Hypothalamus (tissue), 51 donors: ENCODE results near the gene PRPSAP2.
"Not testable (repeated sequence)": the region's sequence is repeated elsewhere in the genome, so short reads cannot be mapped to it uniquely, and the experiment has no call there.

ENCODE experiments used
- DNase-seq, 51 donors: peaks; one replicate each; lab custom pipeline; 2025; lab: John Stamatoyannopoulos, UW

PRPSAP2 gene, protein sequence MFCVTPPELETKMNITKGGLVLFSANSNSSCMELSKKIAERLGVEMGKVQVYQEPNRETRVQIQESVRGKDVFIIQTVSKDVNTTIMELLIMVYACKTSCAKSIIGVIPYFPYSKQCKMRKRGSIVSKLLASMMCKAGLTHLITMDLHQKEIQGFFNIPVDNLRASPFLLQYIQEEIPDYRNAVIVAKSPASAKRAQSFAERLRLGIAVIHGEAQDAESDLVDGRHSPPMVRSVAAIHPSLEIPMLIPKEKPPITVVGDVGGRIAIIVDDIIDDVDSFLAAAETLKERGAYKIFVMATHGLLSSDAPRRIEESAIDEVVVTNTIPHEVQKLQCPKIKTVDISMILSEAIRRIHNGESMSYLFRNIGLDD

DNA sequence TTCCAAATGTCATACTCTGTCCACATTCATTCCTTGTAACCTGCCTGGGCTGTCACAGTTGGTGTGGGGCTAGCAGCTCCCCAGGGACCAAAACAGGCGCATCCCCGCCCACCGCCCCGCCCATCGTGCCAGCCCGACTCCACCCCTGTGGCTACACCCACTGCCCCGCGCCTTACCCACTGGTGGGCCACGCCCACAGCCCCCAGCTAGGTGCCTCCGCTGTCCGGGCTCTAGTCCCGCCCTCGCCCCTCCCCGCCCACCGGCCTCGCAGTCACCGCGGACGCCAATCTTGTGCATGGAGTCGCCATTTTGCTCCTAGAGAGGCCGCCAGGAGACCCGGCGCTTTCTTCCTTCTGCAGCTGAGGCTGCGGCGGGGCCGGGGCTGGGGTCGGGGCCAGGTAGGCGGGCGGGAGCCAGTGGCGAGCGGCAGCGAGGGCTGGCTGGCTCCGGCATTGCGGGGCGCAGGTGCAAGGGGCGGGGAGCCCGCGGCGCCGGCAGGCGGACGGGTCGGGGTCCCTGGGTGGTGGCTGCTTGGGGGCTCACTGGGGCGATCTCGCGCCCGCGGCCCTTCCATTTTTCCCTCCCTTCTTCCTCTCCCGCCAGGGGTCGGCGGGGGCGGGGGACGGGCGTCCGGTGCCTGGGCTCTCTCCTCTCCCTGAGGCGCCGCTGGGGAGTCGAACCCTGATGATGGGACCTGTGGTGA, at the start of gene PRPSAP2:
PRPSAP2 (plus strand) TSS at position 268 of the 703 bp plus-strand sequence. CDS start 7,703 bp downstream, outside the sequence.
- DNase-seq: peak; percentile 45 to 99 (median 94)

DNA sequence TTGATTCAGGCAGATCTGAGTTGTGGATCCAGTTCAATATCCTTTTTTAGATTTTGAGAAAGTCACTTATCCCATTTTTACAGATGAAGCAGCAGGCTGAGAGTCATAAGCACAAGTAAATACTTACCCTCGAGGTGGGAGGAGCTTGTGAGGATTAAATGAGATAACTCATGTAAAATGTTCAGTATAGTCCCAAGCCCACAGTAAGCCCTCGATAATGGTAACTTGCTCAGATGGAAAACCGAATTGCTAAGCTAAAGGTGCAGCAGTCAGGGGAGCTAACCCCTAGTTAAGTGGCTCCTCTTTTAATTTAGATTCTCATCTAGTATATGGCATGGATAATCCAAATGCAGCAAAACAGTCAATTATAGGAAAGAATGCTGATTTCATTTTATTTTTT, 42.0 kb upstream of the PRPSAP2 start:
- not testable (repeated sequence) for DNase-seq

DNA sequence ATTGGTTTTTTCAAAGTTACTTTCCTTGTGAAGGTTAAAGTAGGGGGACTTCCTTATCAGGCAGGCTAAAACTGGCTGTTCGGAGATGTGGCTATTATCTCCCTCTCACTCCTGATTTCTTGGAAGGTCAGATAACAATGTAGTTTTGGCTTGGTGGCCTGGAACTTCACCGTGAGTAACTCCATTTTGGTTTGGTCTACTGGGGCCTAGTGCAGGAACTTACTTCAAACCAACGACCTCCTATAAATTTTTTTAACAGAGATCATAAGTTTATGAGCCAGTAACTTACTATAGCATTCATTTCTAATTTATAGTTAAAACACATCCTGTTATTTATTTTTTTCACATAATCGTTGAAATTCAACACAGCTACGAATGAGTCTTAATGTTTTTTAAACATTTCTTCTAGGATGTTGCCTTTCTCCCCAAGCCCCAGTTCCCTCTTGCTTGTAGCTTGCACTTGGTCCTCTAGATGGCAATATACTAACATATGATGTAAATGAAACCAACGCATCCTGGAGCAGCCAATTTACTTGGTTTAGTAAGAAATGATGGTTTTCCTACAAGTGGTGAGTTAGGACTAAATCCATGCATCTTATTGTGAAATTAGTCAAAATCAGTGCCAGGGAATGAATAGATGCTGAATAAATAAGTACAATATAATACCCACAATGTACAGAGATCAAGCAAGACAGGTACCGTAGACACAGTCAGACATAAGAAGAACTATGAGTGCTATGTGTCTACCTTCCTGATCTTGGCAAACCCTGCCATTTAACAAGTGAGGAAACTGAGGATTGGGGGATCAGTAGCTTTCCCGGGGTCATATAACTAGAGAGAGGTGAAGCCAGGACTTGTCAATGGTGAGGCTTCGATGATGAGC, 41.2 kb upstream of the PRPSAP2 start:
- peak in 8 of 51 donors; percentile 1 to 52 (median 8) for DNase-seq

DNA sequence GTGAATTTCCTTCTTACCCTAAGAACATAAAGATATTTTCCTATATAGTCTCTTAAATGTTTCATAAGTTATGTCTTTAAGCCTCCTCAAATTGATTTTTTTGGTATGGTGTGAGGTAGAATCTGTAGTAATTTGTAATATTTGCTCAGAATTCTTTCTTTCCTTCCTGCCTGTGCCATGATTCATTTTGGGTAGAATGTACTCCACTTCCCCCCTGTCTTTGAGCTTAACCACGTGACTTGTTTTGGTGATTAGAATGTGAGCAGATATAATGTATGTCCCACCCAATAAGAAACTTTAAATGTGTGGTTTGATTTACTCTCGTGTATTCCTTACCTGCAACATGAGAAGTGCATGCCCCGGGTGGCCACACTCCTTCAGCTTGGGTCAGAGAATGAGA, 36.5 kb upstream of the PRPSAP2 start:
- not testable (repeated sequence) for DNase-seq

DNA sequence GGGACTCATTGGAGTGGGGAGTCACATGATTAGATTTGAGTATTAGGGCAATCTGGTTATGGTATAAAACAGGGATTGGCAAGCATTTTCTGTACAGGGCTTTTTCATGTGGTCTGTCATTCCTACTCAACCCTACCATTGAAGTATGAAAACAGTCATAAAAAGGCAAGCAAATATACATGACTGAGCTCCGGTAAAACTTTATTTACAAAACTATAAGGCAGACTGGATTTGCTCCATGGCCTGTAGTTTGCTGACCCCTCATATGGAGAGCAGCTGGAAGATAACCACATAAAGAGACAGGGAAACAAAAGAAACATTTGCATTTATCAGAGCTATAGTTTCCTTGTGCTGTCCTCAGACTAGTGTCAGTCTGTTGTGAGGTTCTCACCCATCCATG, 30.3 kb upstream of the PRPSAP2 start:
- DNase-seq: not testable (repeated sequence)

DNA sequence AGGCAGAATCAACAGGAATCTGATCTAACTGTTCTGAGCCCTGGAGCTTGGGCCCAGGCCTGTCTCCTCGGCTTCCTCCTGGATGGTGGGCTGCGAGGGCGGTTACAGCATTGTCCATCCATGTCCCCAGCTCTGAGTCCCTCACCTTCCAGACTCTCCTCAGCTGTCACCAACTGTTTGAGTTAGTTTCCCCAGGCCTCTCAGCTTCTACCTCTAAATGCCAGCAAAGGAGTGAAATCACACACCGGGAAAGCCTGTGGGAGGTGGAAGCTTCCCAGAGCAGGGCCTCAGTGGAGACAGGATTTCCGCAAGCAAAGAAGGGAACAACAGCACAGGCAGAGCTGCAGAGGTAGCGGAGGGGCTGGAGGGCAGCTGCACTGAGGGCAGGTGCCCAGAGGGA, 9.4 kb upstream of the PRPSAP2 start:
- no peak for DNase-seq

DNA sequence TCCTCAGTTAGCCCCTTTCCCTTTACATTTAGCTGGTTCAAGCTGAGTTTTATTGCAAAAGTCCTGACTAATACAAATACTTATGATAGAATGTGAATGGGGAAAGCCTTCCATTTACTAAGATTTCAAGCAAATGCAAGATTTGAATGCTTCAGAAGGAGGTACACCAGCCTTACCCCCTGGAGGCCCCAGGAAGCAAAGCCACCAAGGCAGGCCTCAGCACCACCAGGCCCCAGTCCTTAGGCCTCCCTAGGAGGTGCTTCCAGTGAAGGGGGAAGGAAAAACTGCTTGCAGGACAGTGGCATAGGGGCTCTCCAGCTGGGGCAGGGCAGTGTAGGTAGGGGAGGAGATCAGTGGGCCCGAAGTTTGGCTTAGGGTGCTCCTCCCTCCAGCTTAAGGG, 7.3 kb upstream of the PRPSAP2 start:
- DNase-seq: no peak

DNA sequence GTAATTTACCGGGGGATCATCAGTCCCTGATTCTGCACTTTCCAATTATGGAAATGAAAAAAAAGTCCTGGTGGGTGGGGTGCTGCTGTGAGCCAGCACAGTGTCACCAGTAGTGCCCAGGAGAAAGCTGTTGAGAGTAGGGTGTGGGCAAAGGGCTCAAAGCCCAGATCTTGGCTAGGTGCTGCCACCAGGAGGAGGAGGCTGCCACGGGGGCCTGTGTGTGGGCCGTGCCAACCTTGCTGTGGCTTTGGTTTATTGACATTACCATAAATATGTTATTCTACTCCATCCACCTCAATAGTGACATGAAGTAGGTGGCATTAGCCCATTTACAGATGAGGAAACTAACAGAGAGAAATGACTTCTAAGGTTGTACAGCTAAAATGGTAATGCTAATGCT, 6.7 kb upstream of the PRPSAP2 start:
- DNase-seq: no peak

DNA sequence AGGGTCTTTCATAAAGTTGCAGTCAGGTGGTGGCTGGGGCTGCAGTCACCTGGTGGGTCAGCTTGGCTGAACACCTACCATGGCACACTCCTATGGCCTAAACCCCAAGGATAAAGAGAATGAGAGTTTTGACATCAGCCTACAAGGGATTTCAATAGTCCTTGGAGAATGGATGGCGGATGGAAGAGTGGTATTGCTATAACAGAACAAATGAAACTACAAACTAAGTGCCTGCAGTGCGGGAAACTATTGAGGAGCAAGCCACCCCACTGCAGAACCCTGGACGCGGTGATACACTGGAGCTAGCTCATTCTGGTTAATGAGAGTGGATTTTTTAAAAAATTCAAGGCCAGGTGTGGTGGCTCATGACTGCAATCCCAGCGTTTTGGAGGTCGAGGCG, 3.0 kb upstream of the PRPSAP2 start:
- DNase-seq: no peak

DNA sequence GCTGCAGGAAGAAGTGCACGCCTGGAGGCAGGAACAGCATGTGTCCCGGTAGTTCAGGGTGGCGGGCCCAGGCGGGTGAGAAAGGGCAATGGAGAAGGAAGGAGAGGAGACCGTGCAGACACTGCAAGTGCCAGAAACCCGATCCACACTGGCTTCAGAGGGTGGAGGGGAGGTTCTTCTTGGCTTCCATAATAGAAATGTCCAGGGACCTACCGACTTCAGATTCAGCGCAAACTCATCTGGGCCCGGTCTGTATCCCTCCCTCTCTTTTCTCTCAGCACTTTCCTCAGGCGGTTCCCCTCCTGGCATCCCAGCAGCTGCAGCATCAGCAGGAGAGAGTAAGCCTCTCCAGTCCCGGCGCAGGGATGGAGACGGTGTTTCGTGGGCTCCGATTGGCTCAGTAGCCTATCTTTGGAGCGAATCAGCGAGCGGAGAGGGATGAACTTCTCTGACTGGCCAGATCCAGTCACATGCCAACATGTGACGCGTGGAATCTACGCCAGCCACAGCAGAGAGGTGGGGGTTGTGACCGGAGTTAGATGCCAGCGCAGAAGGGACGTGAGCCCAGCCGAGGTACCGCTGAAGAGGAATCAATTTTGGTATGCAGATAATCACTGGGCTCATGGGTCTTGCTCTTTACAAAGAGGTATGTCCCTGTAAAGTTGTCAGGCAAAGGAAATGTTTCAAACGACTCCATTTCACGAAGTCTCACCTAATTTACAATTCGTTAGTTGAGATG, 1.9 kb upstream of the PRPSAP2 start:
- peak; percentile 54 to 98 (median 90) for DNase-seq

DNA sequence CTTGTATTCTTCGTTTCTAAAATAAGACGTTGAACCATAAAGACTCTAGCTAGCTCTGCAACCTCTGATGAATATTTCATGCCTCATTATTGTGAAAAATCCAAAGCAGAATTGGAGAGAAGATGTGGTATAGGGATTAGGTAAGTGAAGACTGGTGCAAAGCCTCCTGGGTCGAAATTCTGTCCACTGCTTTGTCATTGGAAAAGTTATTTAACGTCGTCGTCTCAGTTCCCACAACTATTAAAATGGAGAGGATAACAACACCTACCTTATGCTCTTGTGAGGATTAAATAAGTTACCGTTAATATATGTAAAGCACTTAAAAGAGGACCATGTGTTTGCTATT, 1.4 kb upstream of the PRPSAP2 start:
- no peak for DNase-seq

DNA sequence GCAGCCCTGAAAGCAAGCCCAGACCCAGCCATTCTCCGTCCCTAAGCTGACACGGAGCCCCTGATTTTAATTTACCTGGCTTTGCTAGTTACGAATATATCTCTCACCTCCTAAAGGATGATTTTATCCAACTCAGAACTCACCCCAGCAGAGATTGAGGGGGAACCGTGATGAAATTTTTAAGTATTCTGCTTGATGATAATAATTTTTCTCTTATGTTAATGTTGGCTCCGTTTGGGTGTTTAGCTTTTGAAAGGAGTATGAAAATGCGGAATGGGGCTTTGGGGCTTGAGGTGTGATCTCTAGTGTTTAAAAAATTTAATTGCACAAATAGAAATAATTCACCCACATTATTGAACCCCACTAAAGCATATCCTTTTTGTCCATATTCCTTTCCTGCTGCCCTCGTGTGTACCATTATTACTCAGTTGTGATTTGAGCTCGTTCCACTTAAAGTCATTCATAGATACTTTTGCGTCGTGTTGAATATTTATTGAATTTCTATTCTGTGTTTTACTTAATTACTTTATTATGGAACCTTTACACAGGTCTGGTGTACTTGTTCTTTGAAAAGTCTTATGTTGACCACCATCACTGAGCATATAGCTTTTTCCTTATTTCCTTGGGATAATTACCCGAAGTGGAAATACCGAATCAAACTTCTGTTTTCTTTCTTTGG, 775 bp downstream of the PRPSAP2 start:
- DNase-seq: peak in 1 of 51 donors; percentile 80

DNA sequence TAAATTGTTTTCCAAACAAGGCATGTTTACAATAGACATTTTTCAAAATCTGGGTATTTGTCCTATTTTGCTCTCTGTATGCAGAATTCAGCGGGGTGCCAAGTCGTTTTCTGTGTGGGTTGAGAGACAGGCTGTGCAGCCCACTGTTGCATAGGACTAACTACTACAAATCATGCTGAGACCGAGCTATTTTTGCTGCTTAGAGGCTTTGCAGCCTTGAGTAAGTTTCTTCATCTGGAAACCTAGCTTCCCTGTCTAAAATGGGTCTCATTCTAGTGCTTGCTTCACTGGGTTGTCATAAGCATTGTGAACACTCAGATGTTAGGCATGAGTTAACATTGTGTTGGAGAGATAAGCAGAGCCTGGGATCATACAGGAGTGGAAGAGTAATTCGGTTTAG, 1.3 kb downstream of the PRPSAP2 start:
- peak in 3 of 51 donors; percentile 5 to 45 (median 35) for DNase-seq

DNA sequence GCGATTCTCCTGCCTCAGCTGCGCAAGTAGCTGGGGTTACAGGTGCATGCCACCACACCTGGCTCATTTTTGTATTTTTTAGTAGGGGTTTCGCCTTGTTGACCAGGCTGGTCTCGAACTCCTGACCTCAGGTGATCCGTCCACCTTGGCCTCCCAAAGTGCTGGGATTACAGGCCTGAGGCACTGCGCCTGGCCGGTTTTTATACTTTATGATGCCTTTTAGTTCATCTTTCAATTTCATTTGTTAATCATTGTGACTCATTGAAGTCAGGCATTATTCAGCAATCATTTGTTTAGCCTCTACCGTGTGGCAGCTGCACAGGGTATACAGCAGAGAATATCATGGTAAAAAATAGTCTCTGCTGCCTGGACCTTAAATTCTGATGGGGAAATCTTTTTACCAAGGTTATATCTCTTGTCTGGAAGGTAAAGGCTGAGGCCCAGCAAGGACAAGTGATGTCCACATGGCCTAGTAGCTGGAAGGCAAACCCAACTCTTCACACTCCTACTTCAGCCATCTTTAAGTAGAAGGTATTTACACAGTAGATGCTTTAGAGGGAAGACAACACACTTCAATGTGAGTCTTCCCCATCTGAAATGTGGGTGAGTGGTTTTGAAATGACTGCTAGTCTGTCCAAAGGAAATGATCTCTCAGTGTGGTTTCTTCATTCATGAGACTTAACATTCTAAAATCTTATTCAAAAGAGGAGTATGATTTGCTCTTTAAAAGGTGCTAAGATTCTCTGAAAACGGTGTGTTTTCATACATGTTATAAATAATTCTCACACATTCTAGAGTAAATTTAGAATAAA, 2.4 kb downstream of the PRPSAP2 start:
- DNase-seq: no peak

DNA sequence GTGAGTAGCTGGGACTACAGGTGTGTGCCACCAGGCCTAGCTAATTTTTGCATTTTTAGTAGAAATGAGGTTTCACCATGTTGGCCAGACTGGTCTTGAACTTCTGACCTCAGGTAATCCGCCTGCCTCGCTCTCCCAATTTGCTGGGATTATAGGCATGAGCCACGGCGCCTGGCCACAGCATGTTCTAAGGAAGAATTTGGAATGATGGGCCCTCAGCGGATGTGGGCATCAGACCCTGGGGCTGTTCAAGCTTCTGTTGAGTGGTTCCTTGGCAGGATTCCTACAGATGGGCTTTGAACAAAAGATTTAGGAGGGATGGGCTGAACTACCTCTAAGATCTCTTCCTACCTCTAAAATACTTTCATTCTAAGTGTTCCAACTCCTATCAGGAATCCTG, 4.1 kb downstream of the PRPSAP2 start:
- DNase-seq: no peak

DNA sequence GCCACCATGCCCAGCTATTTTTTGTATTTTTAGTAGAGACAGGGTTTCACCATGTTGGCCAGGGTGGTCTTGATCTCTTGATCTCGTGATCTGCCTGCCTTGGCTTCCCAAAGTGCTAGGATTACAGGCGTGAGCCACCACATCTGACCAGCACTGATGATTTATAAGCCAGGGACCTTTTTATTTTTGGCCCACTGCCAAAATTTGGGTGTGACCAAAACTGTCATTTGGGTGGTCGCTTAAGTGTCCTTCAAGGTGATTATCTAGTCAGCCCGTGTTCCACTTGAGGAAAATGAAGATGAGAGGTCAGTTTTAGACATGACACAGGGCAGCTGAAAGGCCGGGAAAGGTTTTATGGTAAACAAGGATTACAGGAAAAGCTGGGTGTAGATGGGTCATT, 7.1 kb downstream of the PRPSAP2 start:
- DNase-seq: not testable (repeated sequence)

DNA sequence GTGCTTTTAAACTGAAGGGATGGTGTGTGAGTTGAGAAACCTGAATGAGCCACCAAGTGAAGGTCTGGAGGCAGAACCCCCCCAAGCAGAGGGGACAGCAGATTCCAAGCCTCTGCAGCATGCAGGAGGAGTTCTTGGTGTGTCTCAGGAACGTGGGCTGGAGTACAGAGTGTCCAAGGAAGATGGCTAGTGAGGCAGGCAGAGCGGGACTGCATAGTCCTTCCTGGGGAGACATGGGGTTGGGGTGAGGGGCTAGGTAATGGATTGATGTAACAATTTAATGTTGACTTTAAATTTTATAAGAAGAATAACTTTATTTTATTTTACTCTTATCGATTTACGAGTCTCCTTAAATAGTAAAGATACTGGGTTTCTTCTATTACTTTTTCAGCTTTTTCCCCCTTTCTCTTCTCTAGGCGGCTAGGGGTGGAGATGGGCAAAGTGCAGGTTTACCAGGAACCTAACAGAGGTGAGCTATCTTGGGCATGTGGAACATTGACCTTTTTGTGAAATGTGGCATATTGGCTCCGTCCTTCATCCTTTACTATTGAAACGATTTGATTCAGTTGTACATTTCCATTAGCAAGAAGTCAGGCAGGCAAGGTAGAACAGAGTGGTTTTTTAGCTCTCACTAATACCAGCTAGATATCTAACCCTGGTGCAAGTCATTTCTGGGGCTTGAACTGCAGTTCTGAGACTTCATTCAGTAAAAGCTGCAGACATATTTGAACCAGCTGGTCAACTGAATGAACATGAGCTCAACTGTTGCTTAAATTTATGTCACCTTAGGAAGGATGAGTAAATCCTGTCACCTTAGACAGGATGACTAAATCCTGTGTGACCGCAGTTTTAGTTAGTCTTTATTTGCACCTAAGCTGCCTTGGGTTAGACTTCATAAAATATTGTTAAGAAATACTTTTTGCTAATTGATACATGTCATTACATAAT, 9.2 kb downstream of the PRPSAP2 start:
- DNase-seq: no peak

DNA sequence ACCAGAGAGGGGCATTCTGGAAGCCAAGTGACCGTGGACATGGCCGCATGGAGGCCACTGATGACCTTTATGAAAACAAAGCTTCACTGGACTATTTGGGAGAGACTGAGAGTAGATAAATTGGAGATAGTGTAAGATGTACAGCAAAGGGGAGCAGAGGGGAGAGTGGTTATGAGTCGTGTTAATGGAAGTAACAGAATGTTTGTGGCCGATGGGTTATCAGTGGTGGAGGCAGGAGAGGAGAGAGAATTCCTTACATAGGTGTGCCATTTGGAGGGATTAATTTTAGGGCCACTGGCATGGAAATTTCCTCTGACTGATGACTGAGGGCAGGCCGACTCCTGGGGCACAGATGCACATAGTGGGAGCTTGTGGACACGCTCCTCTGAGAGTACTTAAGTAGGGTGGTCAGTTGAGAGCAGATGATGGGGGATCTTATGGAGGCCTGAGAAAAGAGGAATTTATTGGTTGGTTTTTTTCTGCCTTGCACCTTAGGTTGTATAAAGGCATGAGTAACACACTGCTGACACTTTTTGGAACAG, 19.2 kb downstream of the PRPSAP2 start:
- DNase-seq: no peak
